ENCODE measurements around the gene FHAD1.
"Not testable (repeated sequence)": the region's sequence is repeated elsewhere in the genome, so short reads cannot be mapped to it uniquely, and the experiment has no call there.

The FHAD1 gene

GRCh38 chr1:15386164-15386749 lies 139.2 kb downstream of the FHAD1 start:
- ChIA-PET CTCF (interaction anchor here (0.7 to 1.5 kb wide), 4 partner anchors 11 to 62 kb away, joined by 3 to 5 read pairs (median 4); no protein-coding TSS in a partner anchor), POLR2A (no interaction called here)
- TF ChIP-seq CTCF (IDR thresholded peaks at IDR 0.05; ENCODE audit: control extremely low read depth, extremely low read depth, low read depth, missing control alignments) = no peak
- no peak for DNase-seq (ENCODE audit: extremely low spot score)

- no peak for TF ChIP-seq CTCF (IDR thresholded peaks at IDR 0.05; ENCODE audit: control extremely low read depth, extremely low read depth, low read depth, missing control alignments)
- CTCF ChIA-PET = interaction anchor here (1.2 kb wide), 1 partner anchor 65 kb away, joined by 4 read pairs; no protein-coding TSS in a partner anchor
- POLR2A ChIA-PET = no interaction called here
Observed at GRCh38 chr1:15388201-15388880, 141.3 kb downstream of the FHAD1 start.

GRCh38 chr1:15389828-15390227 lies 142.8 kb downstream of the FHAD1 start:
- DNase-seq (ENCODE audit: extremely low spot score); POLR2A ChIA-PET; CTCF ChIA-PET: not testable (repeated sequence)

More at GRCh38 chr1:15388201-15388880, 141.3 kb downstream of the FHAD1 start:
- DNase-seq (ENCODE audit: extremely low spot score) = no peak

GRCh38 chr1:15390667-15391066 lies 143.6 kb downstream of the FHAD1 start:
- no peak for DNase-seq (ENCODE audit: extremely low spot score)
- TF ChIP-seq CTCF (IDR thresholded peaks at IDR 0.05; ENCODE audit: control extremely low read depth, extremely low read depth, low read depth, missing control alignments) = no peak
- ChIA-PET CTCF (interaction anchor here (1.3 to 2.3 kb wide), 2 partner anchors 10 to 41 kb away, joined by 5 to 8 read pairs; no protein-coding TSS in a partner anchor), POLR2A (no interaction called here)

DNA sequence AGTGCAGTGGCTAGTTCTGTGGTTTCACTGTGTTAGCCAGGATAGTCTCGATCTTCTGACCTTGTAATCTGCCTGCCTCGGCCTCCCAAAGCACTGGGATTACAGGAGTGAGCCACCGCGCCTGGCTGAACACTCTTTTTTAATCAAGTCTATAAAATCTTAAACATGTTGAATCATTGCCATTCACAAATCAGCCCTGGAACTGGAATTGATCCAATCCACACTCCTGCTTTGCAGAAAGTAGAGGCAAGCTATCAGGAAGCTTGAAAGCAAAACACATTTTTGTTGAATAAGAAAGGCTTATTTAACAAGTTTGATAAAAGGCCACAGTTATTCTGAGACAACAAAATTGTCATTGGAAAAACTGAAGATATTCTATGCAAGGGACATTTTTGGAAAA lies 144.3 kb downstream of the FHAD1 start:
- DNase-seq (ENCODE audit: extremely low spot score) = no peak
- ChIA-PET CTCF (interaction anchor here (1.3 to 2.3 kb wide), 2 partner anchors 10 to 40 kb away, joined by 5 to 8 read pairs; no protein-coding TSS in a partner anchor), POLR2A (no interaction called here)
- TF ChIP-seq CTCF (IDR thresholded peaks at IDR 0.05; ENCODE audit: control extremely low read depth, extremely low read depth, low read depth, missing control alignments) = no peak

- no peak for TF ChIP-seq CTCF (IDR thresholded peaks at IDR 0.05; ENCODE audit: control extremely low read depth, extremely low read depth, low read depth, missing control alignments)
- CTCF ChIA-PET = no interaction called here
Observed at GRCh38 chr1:15393475-15394257, 146.6 kb downstream of the FHAD1 start.

More at GRCh38 chr1:15393475-15394257, 146.6 kb downstream of the FHAD1 start:
- POLR2A ChIA-PET = no interaction called here
- no peak for DNase-seq (ENCODE audit: extremely low spot score)

Data from GM10248 (cell line).